Kidney (tissue), 14 donors: ENCODE data around the gene ZNF277. TPM values are rescaled to one million over a fixed set of nuclear protein-coding genes. Genes with fewer than 3 reads are reported as not detected.

Experiments used
- DNase-seq, 5 donors: peaks; one replicate each; pipeline ENCODE4 v3.0.0-alpha.2; 2013 to 2020
- FAIRE-seq: peaks from 2 replicates; lab custom pipeline; 2012; peaks lifted over from hg19 to GRCh38; lab: Jason Lieb, UNC
- H3K27ac ChIP-seq, 2 donors: one replicate each; pipeline ENCODE4 v1.7.0; 2013; ENCODE audit warnings: low read depth in 2 of 2, low read length in 2 of 2, inconsistent platforms in 1 of 2
- H3K27me3 ChIP-seq: one replicate; pipeline ENCODE4 v1.7.1; 2013; ENCODE audit warnings: low read length, inconsistent platforms; ENCODE audit not compliant: control insufficient read depth, insufficient read depth
- H3K36me3 ChIP-seq, 3 donors: one replicate each; pipeline versions ENCODE4 v1.7.0 to v1.7.1; 2013; ENCODE audit warnings: low read length in 3 of 3, control low read depth in 1 of 3, inconsistent platforms in 1 of 3; ENCODE audit not compliant: insufficient read depth in 3 of 3, control insufficient read depth in 2 of 3
- H3K4me1 ChIP-seq, 3 donors: one replicate each; pipeline versions ENCODE4 v1.7.0 to v1.7.1; 2013; ENCODE audit warnings: low read length in 3 of 3, inconsistent platforms in 1 of 3, low read depth in 1 of 3; ENCODE audit not compliant: control insufficient read depth in 2 of 3, insufficient read depth in 2 of 3
- H3K4me3 ChIP-seq, 3 donors: one replicate each; pipeline versions ENCODE4 v1.7.0 to v1.8.1; 2013; ENCODE audit warnings: low read length in 3 of 3, control low read depth in 1 of 3, inconsistent platforms in 1 of 3
- H3K9ac ChIP-seq, 3 donors: one replicate each; pipeline versions ENCODE4 v1.7.0 to v1.7.1; 2013; ENCODE audit warnings: low read length in 3 of 3, control low read depth in 1 of 3, inconsistent platforms in 1 of 3
- H3K9me3 ChIP-seq, 3 donors: one replicate each; pipeline versions ENCODE4 v1.7.0 to v1.7.1; 2013; ENCODE audit warnings: low read length in 3 of 3, control low read depth in 1 of 3, inconsistent platforms in 1 of 3; ENCODE audit not compliant: control insufficient read depth in 2 of 3, insufficient read depth in 1 of 3
- intact Hi-C: fragments of 100-400 bp; cut with DNase I; formaldehyde crosslinking; loops from one replicate; pipeline ENCODE4 v1.11.1; 2022
- polyA plus RNA-seq: library from polyadenylated mRNA; stranded (reverse); fragments of 350-450 nt; fragmentation: Illumina TruSeq; extraction: RNeasy Lipid Tissue Mini Kit (QIAGEN cat#74804); gene quantifications from one replicate; pipeline ENCODE4 v1.2.3, GENCODE V29; 2014; ENCODE audit warnings: low read depth, low replicate concordance; ENCODE audit not compliant: insufficient read depth
- total RNA-seq: library from RNA; stranded (reverse); fragmentation: NEBNext Ultra II Directional; extraction: Animal tissue kit (Norgen Biotek cat#: 25700); gene quantifications from one replicate; pipeline ENCODE4 v1.2.1, GENCODE V29; 2021
- TF ChIP-seq, protein P1 (sequence below): IDR thresholded peaks from 3 replicates; pipeline ENCODE4 v1.5.1; 2012; ENCODE audit warnings: mild to moderate bottlenecking, moderate library complexity, borderline replicate concordance; ENCODE audit not compliant: insufficient read depth; ENCODE audit errors: extremely low read depth
- donor health status: control.
- donor health status: control.
- donor health status: control.
- donor health status: control.
- donor health status: control.
- donor health status: DM: yes; HTN: yes; CAD: no.
- donor health status: Normal renal cell carcinoma (clear cell type).

Gene ZNF277
- total and polyA plus RNA-seq, 2 donors from 2014 or later: 18.7 to 25.0 TPM

DNA sequence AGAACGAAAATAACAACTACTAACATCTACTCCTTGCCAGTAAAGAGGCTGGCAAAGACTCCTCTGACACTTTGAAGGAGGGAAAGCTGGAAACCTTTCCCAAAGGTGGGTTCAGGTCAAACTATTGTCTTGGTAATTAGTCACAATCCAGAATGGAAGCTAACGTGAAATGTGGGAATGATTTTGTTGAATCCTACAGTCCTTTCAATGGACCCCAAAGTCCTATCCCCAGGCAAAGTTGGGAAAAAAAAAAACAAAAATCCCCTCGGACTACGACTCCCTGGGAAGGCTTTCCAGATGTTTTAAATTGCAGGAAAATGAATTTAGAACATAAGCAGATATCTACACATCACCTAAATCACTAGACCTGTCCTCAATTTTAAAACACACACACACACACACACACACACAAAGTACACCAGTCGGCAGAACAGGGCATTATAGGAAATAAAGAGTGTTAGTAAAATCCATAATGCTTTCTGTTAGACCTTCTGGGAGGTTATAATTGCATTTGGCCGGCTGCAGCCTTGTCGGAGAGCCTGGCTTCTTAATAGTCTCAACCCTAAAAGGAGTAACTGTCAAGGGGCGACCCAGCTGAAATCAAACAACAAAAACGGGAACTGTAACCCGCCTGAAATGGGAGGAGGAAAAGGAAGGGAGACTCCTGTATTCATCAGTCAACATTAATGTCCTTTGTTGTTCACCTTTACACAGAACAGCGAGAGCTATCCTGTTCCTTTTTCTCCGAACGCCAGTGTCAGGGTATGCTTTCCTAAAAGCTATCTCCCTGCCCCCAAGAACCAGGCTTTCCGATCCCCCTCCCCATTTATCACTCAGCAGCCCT, 1.8 kb upstream of the ZNF277 start:
- H3K4me1 ChIP-seq: peaks cover 0 to 6% (median 0%) of the 10 kb centered on the region in 3 donors
- FAIRE-seq (no peak), DNase-seq (peak in 1 of 5 donors; percentile 63)
- H3K36me3 ChIP-seq: no peaks in the 10 kb centered on the region
- H3K4me3 ChIP-seq: peak overlapping the region; percentile 87 to 95 (median 93)
- TF ChIP-seq, protein P1, sequence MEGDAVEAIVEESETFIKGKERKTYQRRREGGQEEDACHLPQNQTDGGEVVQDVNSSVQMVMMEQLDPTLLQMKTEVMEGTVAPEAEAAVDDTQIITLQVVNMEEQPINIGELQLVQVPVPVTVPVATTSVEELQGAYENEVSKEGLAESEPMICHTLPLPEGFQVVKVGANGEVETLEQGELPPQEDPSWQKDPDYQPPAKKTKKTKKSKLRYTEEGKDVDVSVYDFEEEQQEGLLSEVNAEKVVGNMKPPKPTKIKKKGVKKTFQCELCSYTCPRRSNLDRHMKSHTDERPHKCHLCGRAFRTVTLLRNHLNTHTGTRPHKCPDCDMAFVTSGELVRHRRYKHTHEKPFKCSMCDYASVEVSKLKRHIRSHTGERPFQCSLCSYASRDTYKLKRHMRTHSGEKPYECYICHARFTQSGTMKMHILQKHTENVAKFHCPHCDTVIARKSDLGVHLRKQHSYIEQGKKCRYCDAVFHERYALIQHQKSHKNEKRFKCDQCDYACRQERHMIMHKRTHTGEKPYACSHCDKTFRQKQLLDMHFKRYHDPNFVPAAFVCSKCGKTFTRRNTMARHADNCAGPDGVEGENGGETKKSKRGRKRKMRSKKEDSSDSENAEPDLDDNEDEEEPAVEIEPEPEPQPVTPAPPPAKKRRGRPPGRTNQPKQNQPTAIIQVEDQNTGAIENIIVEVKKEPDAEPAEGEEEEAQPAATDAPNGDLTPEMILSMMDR: no peak
- intact Hi-C loops: no loop called here
- H3K27ac ChIP-seq: peak overlapping the region; percentile 73 to 88
- H3K27me3 ChIP-seq: no peaks in the 10 kb centered on the region
- no peaks in the 10 kb centered on the region for H3K9me3 ChIP-seq
- peak overlapping the region; percentile 74 to 88 (median 86) for H3K9ac ChIP-seq

DNA sequence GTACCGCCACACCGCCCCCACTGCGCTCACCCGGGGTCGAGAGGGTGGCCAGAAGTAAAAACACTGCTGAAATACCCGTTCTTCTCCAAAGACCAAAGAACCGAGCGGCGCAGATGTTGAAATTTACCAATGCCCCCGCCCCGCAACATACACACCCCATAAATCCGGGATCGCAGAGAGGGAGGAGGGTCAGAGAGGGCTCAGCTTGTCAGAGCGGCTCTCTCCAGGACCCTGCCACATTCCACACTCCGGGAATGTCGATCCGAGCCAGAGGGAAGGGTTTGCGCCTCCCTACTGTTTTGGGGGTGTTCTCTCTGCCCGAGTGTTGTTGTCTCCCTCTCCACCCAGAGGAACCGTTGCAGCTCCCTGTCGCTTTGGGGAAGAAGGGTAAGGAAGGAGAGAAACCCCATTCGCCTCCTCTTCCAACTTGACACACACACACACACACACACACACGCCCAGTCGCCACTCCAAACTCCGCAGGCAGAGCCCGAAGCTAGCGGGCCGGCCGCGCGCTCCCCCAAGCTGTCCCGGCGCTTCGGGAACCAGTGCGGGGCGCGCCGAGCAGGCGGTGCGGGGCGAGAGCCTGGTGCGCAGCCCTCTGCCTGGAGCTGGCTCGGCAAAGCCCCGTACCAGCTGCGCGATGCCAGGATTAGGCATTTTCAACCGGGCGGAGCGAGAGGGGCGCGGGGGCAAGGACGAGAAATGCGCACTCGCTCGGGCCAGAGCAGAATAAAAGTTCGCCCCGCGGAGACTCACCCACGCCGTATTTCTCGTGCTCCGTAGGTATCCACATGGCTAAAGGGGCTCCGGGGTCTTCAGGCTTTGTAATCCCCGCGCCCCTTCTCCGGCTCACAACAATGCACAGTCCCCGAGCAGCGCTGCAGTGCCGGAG, 905 bp upstream of the ZNF277 start:
- peak overlapping the region; percentile 74 to 88 (median 86) for H3K9ac ChIP-seq
- no peaks in the 10 kb centered on the region for H3K9me3 ChIP-seq
- TF ChIP-seq, protein P1: no peak
- no peaks in the 10 kb centered on the region for H3K36me3 ChIP-seq
- DNase-seq: peak; percentile 77 to 87 (median 84)
- H3K4me3 ChIP-seq: peak overlapping the region; percentile 87 to 95 (median 93)
- intact Hi-C loops: no loop called here
- peaks cover 0 to 6% (median under 1%) of the 10 kb centered on the region in 3 donors for H3K4me1 ChIP-seq
- no peaks in the 10 kb centered on the region for H3K27me3 ChIP-seq
- peak overlapping the region; percentile 73 to 88 for H3K27ac ChIP-seq
- FAIRE-seq: no peak

DNA sequence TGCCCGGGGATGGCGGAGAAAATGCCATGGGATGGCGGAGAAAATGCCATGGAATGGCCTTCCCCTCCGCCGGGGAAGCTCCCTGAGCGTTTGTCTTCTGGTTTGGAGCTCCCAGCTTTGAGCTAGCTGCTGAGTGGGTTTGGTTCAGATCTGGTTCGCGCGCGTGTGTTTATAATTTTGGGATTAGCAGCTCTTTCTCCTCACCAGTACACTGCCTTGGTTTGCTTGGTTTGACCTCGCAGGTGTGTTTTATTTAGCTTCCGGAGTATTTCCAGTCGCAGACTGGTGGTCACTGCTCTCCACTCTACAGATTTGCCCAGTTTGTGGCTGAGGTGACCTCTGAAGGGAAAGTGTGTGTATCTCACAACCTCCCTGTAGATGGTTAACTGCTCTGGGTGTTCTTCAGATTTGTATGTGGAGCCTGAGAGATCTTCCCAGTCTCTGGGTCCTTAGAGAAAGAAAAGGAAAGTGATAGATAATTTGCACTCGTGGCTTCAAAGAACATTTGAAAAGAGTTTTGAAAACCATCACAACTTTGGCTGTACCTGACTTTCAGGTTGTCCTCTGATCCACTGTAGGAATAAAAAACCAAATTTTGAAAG, 597 bp downstream of the ZNF277 start:
- FAIRE-seq: no peak
- peak overlapping the region; percentile 12 to 89 (median 77) for H3K9ac ChIP-seq
- TF ChIP-seq, protein P1: no peak
- H3K4me3 ChIP-seq: peak overlapping the region; percentile 87 to 93 (median 88)
- H3K9me3 ChIP-seq: no peaks in the 10 kb centered on the region
- H3K27ac ChIP-seq: peak overlapping the region; percentile 34 to 53
- no peaks in the 10 kb centered on the region for H3K27me3 ChIP-seq
- peak in 3 of 5 donors; percentile 32 to 57 (median 57) for DNase-seq
- peaks cover 0 to 13% (median 10%) of the 10 kb centered on the region in 3 donors for H3K4me1 ChIP-seq
- no peaks in the 10 kb centered on the region for H3K36me3 ChIP-seq
- intact Hi-C loops: no loop called here
